ENCODE measurements around the gene TSPO. TPM values are rescaled to one million over a fixed set of nuclear protein-coding genes. Genes with fewer than 3 reads are reported as not detected.

TSPO gene
- total and polyA plus RNA-seq, 2 donors from 2014 or later: 134 to 173 TPM

GRCh38 chr22:43203471-43203981, 52.2 kb downstream of the TSPO start:
- FAIRE-seq (no peak), DNase-seq (peak; percentile 68 to 93 (median 91))
- no peak overlapping the region for H3K27ac ChIP-seq (ENCODE audit: low read depth in 2 of 2, low read length in 2 of 2)
- H3K4me3 ChIP-seq (ENCODE audit: low read length in 3 of 3): no peak overlapping the region
- H3K36me3 ChIP-seq (ENCODE audit: control insufficient read depth in 2 of 3, insufficient read depth in 3 of 3, low read length in 3 of 3): no peaks in the 10 kb centered on the region
- no peak for TF ChIP-seq CTCF (IDR thresholded peaks at IDR 0.05; ENCODE audit: borderline replicate concordance, extremely low read depth, insufficient read depth)
- no peaks in the 10 kb centered on the region for H3K9me3 ChIP-seq (ENCODE audit: control insufficient read depth in 2 of 3, insufficient read depth in 1 of 3, low read length in 3 of 3)
- H3K27me3 ChIP-seq (ENCODE audit: control insufficient read depth, insufficient read depth, low read length): no peaks in the 10 kb centered on the region
- H3K9ac ChIP-seq (ENCODE audit: low read length in 3 of 3): no peak overlapping the region
- no peaks in the 10 kb centered on the region for H3K4me1 ChIP-seq (ENCODE audit: control insufficient read depth in 2 of 3, insufficient read depth in 2 of 3, low read depth in 1 of 3, low read length in 3 of 3)
- intact Hi-C loops (cut with DNase I): no loop called here

DNA sequence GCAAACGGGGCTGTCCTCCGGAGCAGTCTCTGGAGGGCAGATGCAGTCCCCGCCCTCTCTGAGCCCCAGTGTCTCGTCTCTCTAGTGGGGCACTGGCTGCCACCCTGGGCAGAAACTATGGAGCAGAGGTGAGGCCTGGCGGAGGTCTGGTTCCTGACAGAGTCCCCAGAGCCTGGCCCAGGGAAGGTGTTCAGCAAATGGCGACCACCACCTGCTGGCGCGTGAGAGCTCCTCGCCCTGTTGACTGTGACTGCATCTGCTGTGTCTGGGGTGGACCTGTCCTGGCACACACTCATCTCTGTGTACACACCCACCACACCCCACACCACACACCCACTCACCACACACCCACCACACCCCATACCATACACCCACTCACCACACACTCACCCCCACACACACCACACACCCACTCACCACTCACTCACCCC, 53.9 kb downstream of the TSPO start:
- no peaks in the 10 kb centered on the region for H3K4me1 ChIP-seq (ENCODE audit: control insufficient read depth in 2 of 3, insufficient read depth in 2 of 3, low read depth in 1 of 3, low read length in 3 of 3)
- H3K9me3 ChIP-seq (ENCODE audit: control insufficient read depth in 2 of 3, insufficient read depth in 1 of 3, low read length in 3 of 3): no peaks in the 10 kb centered on the region
- no peak for TF ChIP-seq CTCF (IDR thresholded peaks at IDR 0.05; ENCODE audit: borderline replicate concordance, extremely low read depth, insufficient read depth)
- no peaks in the 10 kb centered on the region for H3K27me3 ChIP-seq (ENCODE audit: control insufficient read depth, insufficient read depth, low read length)
- FAIRE-seq (no peak), DNase-seq (peak in 1 of 5 donors; percentile 58)
- no peaks in the 10 kb centered on the region for H3K36me3 ChIP-seq (ENCODE audit: control insufficient read depth in 2 of 3, insufficient read depth in 3 of 3, low read length in 3 of 3)
- H3K4me3 ChIP-seq (ENCODE audit: low read length in 3 of 3): no peak overlapping the region
- no peak overlapping the region for H3K27ac ChIP-seq (ENCODE audit: low read depth in 2 of 2, low read length in 2 of 2)
- intact Hi-C loops (cut with DNase I): no loop called here
- H3K9ac ChIP-seq (ENCODE audit: low read length in 3 of 3): no peak overlapping the region

DNA sequence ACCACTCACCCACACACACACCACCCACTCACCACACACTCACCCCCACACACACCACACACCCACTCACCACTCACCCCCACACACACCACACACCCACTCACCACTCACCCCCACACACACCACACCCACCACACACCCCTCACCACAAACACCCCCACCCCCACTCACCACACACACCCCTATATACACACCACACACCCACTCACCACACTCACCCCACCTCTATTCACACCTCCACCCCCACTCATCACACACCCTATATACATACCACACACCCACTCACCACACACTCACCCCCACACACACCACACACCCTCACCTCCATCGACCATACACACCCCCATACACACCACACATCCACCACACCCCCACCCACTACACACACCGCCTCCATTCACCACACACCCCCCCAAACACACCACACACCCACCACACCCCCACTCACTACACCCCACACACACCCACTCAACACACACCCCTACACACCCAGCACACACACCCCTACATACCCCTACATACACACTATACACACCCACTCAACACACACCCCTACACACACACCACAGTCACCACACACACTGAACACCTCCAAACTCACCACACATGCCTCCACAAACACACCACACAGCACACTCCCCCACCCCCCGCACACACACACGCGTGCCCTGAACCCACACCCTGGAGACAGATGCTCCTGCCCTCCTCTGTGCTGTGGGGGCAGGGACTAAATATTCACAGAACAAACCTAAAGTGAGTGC, 54.6 kb downstream of the TSPO start:
- no peak for TF ChIP-seq CTCF (IDR thresholded peaks at IDR 0.05; ENCODE audit: borderline replicate concordance, extremely low read depth, insufficient read depth)

More for the DNA sequence above, 54.6 kb downstream of the TSPO start:
- Histone ChIP-seq H3K36me3 (ENCODE audit: control insufficient read depth in 2 of 3, insufficient read depth in 3 of 3, low read length in 3 of 3) (no peaks in the 10 kb centered on the region), H3K9ac (ENCODE audit: low read length in 3 of 3) (no peak overlapping the region), H3K4me3 (ENCODE audit: low read length in 3 of 3) (no peak overlapping the region), H3K4me1 (ENCODE audit: control insufficient read depth in 2 of 3, insufficient read depth in 2 of 3, low read depth in 1 of 3, low read length in 3 of 3) (no peaks in the 10 kb centered on the region), H3K9me3 (ENCODE audit: control insufficient read depth in 2 of 3, insufficient read depth in 1 of 3, low read length in 3 of 3) (no peaks in the 10 kb centered on the region), H3K27me3 (ENCODE audit: control insufficient read depth, insufficient read depth, low read length) (no peaks in the 10 kb centered on the region), H3K27ac (ENCODE audit: low read depth in 2 of 2, low read length in 2 of 2) (no peak overlapping the region)
- intact Hi-C loops (cut with DNase I): no loop called here
- DNase-seq (peak in 1 of 5 donors; percentile 18), FAIRE-seq (no peak)

Measured in kidney (tissue), 14 donors.